ENCODE data around the gene MALAT1. TPM values are rescaled to one million over a fixed set of nuclear protein-coding genes. Genes with fewer than 3 reads are reported as not detected.
"Not testable (repeated sequence)": the region's sequence is repeated elsewhere in the genome, so short reads cannot be mapped to it uniquely, and the experiment has no call there.

Gene MALAT1
- total RNA-seq, result 23,607 TPM

DNA sequence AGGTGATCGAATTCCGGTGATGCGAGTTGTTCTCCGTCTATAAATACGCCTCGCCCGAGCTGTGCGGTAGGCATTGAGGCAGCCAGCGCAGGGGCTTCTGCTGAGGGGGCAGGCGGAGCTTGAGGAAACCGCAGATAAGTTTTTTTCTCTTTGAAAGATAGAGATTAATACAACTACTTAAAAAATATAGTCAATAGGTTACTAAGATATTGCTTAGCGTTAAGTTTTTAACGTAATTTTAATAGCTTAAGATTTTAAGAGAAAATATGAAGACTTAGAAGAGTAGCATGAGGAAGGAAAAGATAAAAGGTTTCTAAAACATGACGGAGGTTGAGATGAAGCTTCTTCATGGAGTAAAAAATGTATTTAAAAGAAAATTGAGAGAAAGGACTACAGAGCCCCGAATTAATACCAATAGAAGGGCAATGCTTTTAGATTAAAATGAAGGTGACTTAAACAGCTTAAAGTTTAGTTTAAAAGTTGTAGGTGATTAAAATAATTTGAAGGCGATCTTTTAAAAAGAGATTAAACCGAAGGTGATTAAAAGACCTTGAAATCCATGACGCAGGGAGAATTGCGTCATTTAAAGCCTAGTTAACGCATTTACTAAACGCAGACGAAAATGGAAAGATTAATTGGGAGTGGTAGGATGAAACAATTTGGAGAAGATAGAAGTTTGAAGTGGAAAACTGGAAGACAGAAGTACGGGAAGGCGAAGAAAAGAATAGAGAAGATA lies at the start of gene MALAT1:
TSS of gene MALAT1 (plus strand) at position 69 of the 736 bp plus-strand sequence.
- DNase-seq, result peak; percentile 95

DNA sequence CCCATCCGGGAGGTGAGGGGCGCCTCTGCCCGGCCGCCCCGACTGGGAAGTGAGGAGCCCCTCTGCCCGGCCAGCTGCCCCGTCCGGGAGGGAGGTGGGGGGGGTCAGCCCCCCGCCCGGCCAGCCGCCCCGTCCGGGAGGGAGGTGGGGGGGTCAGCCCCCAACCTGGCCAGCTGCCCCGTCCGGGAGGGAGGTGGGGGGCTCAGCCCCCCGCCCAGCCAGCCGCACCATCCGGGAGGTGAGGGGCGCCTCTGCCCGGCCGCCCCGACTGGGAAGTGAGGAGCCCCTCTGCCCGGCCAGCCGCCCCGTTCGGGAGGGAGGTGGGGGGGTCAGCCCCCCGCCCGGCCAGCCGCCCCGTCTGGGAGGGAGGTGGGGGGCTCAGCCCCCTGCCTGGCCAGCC lies 47.5 kb upstream of the MALAT1 start:
- not testable (repeated sequence) for DNase-seq

DNA sequence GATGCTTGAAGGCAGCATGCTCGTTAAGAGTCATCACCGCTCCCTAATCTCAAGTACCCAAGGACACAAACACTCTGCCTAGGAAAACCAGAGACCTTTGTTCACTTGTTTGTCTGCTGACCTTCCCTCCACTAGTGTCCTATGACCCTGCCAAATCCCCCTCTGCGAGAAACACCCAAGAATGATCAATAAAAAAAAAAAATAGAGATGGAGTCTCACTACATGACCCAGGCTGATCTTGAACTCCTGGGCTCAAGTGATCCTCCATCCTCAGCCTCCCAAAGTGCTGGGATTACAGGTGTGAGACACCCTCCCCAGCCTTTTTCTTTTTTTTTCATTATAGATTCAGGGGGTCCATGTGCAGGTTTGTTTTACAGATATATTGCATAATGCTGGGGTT lies 46.6 kb upstream of the MALAT1 start:
- not testable (repeated sequence) for DNase-seq

DNA sequence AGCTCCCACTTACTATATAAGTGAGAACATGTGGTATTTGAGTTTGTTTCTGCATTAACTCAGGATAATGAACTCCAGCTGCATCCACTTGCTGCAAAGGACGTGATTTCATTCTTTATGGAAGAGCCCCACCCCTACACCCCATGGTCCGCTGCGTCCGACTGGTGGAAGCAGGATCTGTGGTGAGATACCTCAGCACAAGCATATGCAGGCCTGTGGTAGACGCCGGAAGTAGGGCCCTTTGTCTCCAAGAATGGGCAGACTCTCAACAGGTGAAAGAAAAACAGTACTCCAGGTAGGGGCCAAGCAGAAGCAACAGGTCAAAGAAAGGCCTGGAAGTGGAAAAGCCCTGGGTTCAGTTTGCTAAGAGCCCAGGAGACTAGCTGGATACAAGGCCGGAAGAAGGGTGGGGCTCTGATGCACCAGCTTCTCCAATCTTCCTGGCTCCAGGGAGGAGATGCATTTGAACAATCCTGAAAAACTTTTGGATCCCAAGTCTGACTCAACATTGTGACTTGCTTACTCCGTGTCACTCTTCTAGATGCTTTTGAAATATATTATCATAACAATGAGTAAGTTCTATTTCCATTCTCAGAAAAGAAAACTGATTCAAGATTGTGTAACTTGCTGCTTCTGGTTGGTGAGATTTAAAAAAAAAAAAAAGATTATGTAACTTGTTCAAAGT lies 45.9 kb upstream of the MALAT1 start:
- DNase-seq, result peak; percentile 89

DNA sequence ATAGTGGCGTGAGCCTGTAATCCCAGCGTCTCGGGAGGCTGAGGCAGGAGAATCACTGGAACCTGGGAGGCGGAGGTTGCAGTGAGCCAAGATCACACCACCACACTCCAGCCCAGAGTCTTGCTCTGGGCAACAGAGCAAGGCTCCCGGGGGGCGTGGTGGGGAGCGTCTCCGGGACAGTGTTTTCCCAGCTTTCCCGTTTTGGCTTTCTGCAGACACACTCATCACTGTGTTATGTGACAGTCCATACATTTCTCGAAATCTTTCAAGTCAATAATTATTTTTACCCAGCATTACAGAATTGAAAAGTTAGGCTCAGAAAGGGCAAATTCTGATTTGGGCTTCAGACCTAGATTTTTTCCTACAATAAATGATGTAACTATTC lies 44.5 kb upstream of the MALAT1 start:
- DNase-seq, result no peak

DNA sequence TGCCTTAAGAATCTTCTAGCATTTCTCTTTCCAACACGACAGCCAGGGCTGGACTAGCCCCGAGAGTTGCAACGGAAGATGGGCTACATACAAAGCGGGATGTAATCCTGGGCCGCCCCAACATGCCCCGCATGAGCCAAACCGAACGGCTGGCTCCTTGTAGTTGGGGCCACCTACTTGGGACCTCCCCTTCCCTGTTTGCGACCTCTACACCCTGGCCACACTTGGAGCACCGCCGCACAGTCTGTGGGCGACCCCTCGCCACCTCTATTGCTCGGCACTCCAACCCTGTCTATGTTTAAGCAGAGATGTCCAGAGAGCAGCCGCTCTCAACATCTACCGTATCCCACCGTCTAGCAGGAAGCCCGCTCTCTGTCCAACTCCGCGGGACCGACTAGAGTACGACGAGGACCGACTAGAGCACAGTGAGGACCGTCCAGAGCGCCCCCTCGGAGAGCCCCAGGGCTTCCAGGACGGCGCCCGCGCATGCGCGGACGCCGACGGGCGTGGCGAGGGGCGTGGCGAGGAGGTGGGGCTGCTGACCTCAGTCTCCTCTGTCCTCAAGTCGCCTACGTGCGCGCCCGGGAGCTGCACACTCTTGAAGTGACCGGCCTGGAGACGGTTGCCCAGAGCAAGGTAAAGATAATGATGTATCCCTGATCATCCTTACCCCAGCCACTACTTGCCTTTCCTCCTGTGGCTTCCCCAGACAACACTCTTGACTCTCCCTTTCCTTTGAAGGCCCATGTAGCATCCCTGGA lies 44.0 kb upstream of the MALAT1 start:
- peak; percentile 79 for DNase-seq

DNA sequence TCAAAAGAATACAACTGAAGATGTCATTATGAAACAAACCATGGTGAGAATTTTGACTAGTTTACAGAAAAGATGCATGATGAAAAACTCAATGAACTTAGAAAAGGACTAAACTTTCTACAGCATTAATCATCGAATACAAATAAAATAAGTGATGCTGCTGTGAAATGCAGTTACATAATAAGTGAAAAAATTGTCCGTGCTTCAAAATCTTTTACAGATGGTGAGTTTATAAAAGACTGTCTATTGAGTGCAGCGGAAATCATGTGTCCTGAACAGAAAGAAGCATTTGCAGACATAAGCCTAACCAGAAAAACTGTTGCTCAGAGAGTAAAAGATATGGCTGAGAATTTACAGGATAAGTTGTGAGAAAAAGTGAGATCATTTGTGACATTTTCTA lies 42.4 kb upstream of the MALAT1 start:
- peak; percentile 62 for DNase-seq

DNA sequence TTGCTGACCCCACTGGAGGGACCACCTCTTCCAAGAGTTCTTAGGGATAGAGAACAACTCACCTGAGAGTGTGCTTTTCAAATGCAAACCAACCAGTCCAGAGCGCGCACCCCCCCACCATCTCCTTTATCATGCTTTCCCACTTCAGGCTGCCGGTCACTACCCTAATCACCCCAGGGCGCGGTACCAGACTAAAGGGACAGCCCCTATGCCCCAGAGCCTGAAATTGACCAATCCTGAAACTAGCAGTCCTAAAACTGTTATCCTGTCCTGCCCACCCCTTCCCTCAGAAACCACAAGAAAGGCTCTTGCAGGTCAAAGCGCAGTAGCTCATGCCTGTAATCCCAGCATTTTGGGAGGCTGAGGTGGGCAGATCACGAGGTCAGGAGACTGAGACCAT lies 39.3 kb upstream of the MALAT1 start:
- no peak for DNase-seq

DNA sequence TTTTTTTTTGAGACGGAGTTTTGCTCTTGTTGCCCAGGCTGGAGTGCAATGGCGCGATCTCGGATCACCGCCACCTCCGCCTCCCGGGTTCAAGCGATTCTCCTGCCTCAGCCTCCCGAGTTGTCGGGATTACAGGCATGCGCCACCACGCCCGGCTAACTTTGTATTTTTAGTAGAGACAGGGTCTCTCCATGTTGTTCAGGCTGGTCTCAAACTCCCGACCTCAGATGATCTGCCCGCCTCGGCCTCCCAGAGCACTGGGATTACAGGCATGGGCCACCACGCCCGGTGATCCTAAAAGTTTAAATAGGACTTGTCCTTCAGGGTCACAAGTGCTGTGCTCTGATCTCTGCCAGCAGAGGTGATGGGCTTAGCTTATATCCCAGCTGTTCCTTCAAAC lies 33.4 kb upstream of the MALAT1 start:
- not testable (repeated sequence) for DNase-seq

DNA sequence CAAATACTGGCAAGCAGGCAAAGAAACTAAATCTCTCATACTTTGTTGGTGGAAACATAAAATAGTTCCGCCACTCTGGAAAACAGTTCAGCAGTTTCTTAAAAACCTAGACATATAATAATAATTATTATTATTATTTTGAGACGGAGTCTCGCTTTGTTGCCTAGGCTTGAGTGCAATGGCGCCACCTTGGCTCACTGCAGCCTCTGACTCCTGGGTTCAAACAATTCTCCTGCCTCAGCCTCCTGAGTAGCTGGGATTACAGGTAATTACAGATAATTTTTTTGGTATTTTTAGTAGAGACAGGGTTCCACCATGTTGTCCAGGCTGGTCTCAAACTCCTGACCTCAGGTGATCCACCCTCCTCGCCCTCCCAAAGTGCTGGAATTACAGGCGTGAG lies 31.5 kb upstream of the MALAT1 start:
- not testable (repeated sequence) for DNase-seq

DNA sequence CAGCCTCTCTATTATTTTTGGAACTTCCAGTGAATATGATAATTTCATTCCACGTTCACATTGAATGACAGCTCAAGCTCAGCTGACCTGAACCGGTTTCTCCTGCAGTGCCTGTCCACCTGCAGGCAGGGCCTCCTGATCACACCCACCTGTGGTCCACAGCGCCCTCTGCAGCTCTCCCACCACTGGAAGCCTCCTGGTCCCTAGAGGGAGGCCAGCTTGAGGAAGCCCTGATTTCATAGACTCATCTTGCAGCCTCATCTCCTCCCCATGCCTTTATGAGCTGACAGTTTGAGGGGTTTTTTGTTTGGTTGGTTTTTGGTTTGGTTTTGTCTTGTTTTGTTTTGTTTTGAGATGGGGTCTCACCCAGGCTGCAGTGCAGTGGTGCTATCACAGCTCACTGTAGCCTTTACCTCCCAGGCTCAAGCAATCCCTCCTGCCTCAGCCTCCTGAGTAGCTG lies 29.9 kb upstream of the MALAT1 start:
- DNase-seq, result no peak

DNA sequence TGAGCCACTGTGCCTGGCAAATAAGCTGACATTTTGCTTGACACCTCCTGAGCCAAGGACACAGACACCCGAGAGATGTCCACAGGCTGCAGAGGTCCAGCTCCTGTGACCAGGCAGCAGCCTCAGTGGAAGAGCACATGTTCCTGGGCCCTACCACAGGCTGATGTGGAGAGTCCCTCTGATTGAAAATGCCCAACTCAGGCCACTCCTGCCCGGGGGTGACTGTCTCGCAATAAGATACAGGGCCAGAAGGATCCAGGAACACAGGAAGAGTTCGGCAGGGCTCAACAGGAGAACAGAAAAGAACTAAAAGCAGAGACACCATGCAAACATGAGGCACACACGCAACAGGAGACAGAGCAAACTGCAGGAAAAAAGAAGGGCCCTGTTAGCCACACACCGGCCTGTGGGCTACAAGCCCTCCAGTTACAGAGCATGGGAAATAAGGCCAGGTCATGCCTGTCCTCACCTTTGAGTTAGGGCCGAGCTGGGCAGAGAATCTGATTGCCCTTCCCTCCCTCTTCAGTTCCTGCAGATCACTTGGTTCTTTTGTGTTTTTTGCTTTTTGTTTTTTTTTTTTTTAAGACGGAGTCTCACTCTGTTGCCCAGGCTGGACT lies 28.3 kb upstream of the MALAT1 start:
- DNase-seq, result no peak

DNA sequence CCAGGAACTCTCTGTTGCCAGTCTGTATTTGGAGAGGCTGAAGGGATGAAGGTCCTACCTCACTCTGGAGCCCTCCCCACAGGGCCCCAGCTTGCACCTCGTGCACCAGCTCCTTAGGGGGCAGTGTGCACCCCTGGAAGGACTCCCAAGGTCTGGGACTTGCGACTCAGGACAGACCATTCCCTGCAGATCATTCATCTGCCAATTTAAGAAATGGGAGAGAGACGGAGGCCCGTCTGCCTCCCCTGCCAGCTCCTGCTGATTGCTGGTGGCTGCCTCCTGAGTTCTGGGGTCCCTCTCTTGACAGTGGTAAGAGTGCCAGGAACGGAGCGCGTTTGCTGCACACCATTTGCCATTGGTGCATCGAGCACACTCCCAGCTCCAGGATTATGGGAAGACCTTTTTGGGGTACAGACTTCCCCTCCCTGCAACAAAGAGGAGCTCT lies 27.4 kb upstream of the MALAT1 start:
- no peak for DNase-seq

DNA sequence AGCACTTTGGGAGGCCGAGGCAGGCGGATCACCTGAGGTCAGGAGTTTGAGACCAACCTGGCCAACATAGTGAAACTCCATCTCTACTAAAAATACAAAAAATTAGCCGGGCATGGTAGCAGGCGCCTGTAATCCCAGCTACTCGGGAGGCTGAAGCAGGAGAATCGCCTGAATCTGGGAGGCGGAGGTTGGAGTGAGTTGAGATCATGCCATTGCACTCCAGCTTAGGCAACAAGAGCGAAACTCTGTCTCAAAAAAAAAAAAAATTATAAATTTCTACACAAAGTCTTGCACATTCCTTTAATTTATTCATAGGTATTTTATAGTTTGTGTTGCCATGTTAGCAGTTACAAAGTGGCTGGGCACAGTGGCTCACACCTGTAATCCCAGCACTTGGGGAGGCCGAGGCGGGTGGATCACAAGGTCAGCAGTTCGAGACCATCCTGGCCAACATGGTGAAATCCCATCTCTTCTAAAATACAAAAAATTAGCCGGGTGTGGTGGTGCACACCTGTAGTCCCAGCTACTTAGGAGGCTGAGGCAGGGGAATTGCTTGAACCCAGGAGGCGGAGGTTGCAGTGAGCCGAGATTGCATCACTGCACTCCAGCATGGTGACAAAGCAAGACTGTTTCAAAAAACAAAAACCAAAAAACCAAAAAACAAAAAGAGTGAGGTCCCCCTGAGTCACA lies 26.1 kb upstream of the MALAT1 start:
- DNase-seq, result not testable (repeated sequence)

DNA sequence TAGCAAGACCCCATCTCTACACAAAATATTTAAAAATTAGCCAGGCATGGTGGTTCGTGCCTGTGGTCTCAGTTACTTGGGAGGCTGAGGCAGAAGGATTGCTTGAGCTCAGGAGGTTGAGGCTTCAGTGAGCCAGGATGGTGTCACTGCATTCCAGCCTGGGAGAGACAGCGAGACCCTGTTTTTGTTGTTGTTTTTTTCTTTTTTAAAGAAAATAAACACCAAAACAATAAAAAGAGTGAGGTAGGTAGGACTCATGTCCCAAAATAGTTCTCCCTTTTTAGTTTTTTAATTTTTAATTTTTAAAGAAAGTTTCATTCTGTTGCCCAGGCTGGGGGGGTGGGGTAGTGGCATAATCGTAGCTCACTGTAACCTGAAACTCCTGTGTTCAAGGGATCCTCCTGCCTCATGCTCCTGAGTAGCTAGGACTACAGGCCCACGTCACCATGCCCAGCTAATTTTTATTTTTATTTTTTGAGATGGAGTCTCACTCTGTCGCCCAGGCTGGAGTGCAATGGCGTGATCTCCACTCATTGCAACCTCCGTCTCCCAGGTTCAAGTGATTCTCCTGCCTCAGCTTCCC lies 25.5 kb upstream of the MALAT1 start:
- DNase-seq, result no peak

DNA sequence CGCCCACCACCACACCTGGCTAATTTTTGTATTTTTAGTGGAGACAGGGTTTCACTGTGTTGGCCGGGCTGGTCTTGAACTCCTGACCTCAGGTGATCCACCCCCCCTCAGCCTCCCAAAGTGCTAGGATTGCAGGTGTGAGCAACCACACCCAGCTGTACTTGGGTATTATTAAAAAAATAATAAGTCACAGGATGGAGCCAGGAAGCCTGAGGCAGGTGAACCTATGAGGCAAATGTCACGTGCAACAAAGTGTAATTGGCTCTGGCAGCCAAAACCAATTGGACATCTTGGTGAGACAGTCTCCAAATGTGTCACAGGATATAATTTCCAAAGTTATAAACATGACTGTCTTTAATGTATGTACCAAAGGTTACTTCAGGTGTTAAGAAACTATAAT lies 24.0 kb upstream of the MALAT1 start:
- no peak for DNase-seq

DNA sequence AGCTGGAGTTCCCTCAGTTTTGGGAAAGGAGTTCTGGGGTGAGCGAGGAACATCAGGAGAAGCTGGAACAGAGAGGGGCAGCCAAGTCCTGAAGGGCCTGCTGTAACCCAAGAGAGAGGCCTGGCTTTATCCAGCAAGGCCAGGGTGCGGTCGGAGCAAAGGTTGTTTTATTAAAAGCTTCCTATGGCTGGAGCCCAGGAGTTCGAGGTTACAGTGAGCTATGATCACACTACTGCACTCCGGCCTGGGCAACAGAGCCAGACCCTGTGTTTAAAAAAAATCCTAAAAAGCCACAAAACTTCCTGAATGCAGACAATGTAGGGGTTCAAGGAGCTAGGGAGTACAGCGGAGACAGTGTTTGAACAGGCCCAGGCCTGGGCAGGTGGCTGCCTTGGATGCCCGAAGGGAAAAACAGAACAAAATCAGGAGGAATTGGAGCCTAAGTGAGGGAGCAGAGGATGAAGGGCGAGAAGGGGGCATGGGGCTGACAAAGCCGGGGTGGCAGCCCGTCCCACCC lies 22.2 kb upstream of the MALAT1 start:
- DNase-seq, result no peak

DNA sequence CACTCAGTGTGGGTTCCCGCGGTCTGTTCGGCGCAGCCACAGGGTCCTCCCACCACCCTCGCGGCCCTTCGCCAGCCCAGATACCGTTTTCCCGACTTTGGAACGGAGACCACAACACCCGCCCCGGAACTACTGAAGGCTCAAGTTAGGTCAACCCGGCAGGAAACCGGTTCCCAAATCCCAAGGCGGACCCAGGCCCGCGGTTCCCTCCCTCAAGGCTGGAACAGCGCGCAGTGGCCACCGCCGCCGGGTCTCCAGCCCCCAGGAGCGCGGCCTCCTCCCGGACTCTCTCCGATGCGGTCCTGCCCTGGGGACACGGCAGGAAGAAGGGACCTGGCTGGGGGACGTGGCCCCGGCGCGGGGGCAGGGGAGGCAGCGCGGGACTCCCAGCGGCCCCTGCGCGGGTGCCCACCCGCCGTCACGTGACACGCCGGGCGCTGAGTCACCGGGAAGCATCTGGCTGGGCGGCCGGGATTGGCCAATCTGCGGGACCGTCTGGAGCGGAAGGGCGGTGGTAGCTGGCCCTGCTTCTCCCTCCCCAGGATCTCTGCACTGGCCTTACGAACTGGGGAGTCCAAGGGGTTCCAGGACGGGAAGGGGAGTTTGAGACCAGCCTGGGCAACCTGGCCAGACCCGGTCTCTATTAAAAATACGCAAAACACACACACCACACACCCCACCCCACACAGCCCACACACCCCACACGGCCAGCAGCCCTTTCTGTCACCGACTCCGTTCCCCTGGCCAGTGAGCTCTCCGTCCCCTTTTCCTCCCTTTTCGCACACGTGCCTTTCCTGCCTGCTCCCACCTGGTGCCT lies 21.5 kb upstream of the MALAT1 start:
- peak; percentile 93 for DNase-seq

DNA sequence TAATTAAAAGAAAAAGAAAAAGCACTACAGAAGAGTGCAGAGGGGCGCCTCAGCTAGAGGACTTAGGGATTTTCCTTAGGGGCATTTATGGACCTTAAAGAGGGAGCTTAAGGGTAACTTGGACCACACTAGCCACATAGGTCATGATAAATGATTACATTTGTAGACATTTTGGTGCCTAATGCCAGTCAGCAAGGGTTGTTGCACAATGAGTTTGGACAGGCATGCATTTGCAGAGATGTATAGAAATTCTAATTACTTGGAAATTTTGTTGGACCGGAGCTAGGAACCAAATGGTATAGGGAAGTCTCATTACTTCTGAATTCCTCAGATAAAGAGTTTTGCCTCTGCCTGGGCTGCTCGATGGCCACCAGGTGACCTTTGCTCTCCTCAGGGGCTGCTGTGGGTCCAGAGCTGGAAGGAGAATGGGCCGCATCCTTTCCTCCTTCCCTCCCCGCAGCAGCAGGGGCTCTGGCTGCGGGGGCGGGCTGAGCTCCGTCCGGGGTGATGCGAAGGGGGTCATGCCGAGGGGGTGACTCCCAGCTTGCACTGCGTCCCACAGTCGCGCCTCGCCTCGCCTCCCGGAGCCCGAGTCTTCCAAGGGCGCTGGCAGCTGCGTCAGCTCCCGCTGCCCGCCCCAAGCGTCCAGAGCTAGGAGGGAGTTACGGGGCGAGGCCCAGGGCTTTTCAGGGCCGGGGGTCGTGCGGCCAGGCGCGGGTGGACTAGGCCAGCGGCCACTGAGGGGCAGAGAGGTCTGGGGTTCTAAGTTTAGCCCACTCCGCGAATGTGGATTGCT lies 20.3 kb upstream of the MALAT1 start:
- no peak for DNase-seq

Data from skin of body (tissue), 2 donors.